CD4-positive, alpha-beta memory T cell (primary cell): ENCODE results near the gene BAHCC1. TPM values are rescaled to one million over a fixed set of nuclear protein-coding genes. Genes with fewer than 3 reads are reported as not detected.

ENCODE experiments used
- CTCF ChIA-PET: fragments of 350-600 bp; sonication (Branson Sonifier 250); formaldehyde crosslinking; loops from one replicate; lab custom pipeline; 2021; ENCODE audit warnings: inconsistent platforms; ENCODE audit not compliant: partially characterized antibody; lab: Charles Lee
- POLR2A ChIA-PET: fragments of 350-600 bp; sonication (Branson Sonifier 250); formaldehyde crosslinking; loops from one replicate; lab custom pipeline; 2021; ENCODE audit not compliant: partially characterized antibody; lab: Charles Lee
- DNase-seq, 5 donors: peaks; one replicate each; pipeline versions ENCODE4 v3.0.0 to v3.0.0-alpha.2; 2020 to 2022; ENCODE audit warnings: mixed read lengths in 1 of 5
- H3K27ac ChIP-seq: one replicate; pipeline ENCODE4 v1.7.0; 2013; ENCODE audit warnings: low read depth, low read length
- H3K27me3 ChIP-seq: 2 replicates; pipeline ENCODE4 v1.7.0; 2013; ENCODE audit warnings: mild to moderate bottlenecking, low read length, moderate library complexity; ENCODE audit not compliant: insufficient read depth
- H3K36me3 ChIP-seq: 2 replicates; pipeline ENCODE4 v1.7.0; 2013; ENCODE audit warnings: mild to moderate bottlenecking, low read length, moderate library complexity; ENCODE audit not compliant: insufficient read depth
- H3K4me1 ChIP-seq: 2 replicates; pipeline ENCODE4 v1.7.0; 2013; ENCODE audit warnings: mild to moderate bottlenecking, low read length, moderate library complexity; ENCODE audit not compliant: insufficient read depth
- H3K4me3 ChIP-seq, 2 donors: one replicate each; pipeline ENCODE4 v1.7.0; 2013; ENCODE audit warnings: low read length in 2 of 2, mild to moderate bottlenecking in 1 of 2
- H3K9me3 ChIP-seq, 2 donors: one replicate each; pipeline ENCODE4 v1.7.0; 2013; ENCODE audit warnings: low read length in 2 of 2, control low read depth in 1 of 2; ENCODE audit not compliant: control insufficient read depth in 1 of 2
- H3K27ac Mint-ChIP-seq, 7 donors: one replicate each; pipeline ENCODE4 v1.8.0; 2020 to 2021; ENCODE audit warnings: mixed read lengths in 7 of 7, mild to moderate bottlenecking in 6 of 7, inconsistent platforms in 3 of 7, moderate library complexity in 3 of 7
- H3K27me3 Mint-ChIP-seq, 2 donors: one replicate each; pipeline ENCODE4 v1.8.0; 2020 to 2021; ENCODE audit warnings: mixed read lengths in 2 of 2
- H3K36me3 Mint-ChIP-seq, 2 donors: one replicate each; pipeline ENCODE4 v1.8.0; 2020 to 2021; ENCODE audit warnings: mixed read lengths in 2 of 2, inconsistent platforms in 1 of 2, mild to moderate bottlenecking in 1 of 2
- H3K4me1 Mint-ChIP-seq, 4 donors: one replicate each; pipeline ENCODE4 v1.8.0; 2020 to 2021; ENCODE audit warnings: mixed read lengths in 4 of 4, mild to moderate bottlenecking in 1 of 4
- H3K4me3 Mint-ChIP-seq, 8 donors: one replicate each; pipeline ENCODE4 v1.8.0; 2020 to 2021; ENCODE audit warnings: mixed read lengths in 8 of 8, mild to moderate bottlenecking in 7 of 8, moderate library complexity in 6 of 8, inconsistent platforms in 3 of 8
- H3K9me3 Mint-ChIP-seq, 8 donors: one replicate each; pipeline ENCODE4 v1.8.0; 2020 to 2021; ENCODE audit warnings: mixed read lengths in 8 of 8, mild to moderate bottlenecking in 5 of 8, inconsistent platforms in 3 of 8, moderate library complexity in 1 of 8
- intact Hi-C: fragments of 100-400 bp; cut with micrococcal nuclease; formaldehyde crosslinking; loops from one replicate; pipeline ENCODE4 v1.15.1; 2023
- polyA plus RNA-seq, 2 donors: library from polyadenylated mRNA; unstranded; fragments of 300-500 nt; fragmentation: Illumina TruSeq; gene quantifications; one replicate each; pipeline ENCODE4 v1.2.3, GENCODE V29; 2021
- total RNA-seq, 2 experiments: library from RNA; stranded (reverse); gene quantifications; one replicate each; pipeline ENCODE4 v1.2.3, GENCODE V29; 2021

BAHCC1 gene
- not detected for total RNA-seq
- polyA plus RNA-seq, result not detected

DNA sequence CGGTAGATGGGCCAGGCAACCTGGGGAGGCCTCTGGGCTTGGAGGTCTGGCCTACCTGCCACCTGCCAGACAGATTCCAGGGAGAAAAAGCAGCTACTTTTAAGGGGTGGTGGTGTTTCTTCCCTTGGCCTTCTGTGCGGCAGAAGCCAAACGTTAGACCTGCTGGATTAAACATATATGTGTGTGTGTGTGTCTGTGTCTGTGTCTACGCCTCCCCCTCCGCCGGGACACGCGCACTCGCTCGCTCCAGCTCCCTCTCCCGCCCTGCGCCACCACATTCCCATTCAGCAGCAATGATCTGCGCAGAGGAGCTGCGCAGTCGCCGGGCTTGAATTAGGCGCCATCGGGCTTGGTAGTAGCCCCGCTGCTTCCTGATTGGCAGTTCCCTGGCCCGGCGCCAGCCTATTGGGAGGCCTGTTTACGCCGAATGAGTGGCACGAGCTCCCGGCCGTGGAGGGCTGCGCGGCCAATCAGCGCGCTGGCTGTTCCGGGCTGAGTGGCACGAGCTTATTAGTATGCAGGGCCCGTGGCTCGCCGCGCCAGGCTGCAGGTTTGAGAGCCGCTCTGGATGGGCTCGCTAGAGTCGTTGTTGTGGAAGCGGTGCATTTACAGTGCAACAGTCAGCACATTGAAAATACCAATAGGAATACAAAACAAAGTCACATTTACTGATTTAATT lies at the start of gene BAHCC1:
Gene BAHCC1 (plus strand): TSS at position 537 of the 679 bp plus-strand sequence. CDS start 4,283 bp downstream, outside the sequence.
- Histone ChIP-seq H3K27ac (no peak within 1 kb of the TSS), H3K4me1 (peaks cover 56% of the 10 kb centered on the region)
- intact Hi-C loops, result loop anchor here (2.0 to 10.0 kb wide), 2 partner anchors 90 to 116 kb away; no protein-coding TSS in a partner anchor

DNA sequence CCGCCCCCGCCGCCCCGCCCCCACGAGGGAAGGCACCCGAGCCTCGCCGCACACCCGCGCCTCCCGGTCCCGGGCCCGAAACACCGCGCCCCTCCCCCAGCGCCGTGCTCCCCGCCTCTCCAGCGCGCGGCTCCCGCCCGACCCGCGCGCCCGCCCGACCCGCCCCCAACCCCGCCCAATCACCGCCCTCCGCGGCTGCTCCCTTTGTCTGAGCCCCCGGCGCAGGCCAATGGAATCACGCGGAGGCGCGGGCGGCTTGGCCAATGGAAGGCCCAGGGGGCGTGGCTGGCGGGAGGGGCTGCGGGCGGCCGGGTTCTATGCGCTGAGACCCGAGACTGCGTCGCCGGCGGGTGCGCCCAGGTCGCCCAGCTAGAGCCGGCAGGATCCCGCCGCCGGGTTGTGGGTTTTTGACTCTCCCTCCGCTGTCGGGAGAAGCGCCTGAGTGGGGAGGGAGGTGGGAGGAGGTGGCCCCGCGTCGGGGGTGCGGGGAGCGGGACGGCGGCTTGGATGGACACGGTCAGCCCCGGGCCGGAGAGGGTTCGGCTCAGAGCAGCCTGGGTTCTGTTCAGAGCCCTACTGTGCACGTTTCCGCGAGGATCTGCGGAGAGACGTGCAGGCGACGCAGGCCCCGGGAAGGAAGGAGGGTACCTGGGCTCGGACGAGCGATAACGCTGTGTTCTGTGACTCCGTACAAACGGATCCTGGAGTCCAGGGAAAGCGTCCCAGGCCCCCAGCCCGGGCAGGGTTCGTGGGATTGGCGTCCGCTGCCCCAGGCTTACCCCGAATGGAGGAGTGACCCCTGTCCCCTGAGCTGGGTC lies 49.0 kb upstream of the BAHCC1 start:
- POLR2A ChIA-PET, result no interaction called here
- Histone ChIP-seq H3K36me3 (no peaks in the 10 kb centered on the region), H3K4me1 (peaks cover 26% of the 10 kb centered on the region), H3K27ac (no peak overlapping the region), H3K4me3 (peak overlapping the region in 1 of 2 donors; percentile 43), H3K27me3 (peaks cover 35% of the 10 kb centered on the region), H3K9me3 (no peaks in the 10 kb centered on the region)
- intact Hi-C loops, result no loop called here
- H3K4me3 Mint-ChIP-seq, result peak overlapping the region in 7 of 8 donors; percentile 25 to 70 (median 54)
- H3K36me3 Mint-ChIP-seq, result peaks cover 0 to 2% of the 10 kb centered on the region in 2 donors
- peak; percentile 88 to 91 (median 89) for DNase-seq
- H3K27ac Mint-ChIP-seq, result no peak overlapping the region
- CTCF ChIA-PET, result no interaction called here
- H3K27me3 Mint-ChIP-seq, result peaks cover 21 to 25% of the 10 kb centered on the region in 2 donors
- H3K4me1 Mint-ChIP-seq, result peaks cover 5 to 25% (median 16%) of the 10 kb centered on the region in 4 donors
- peaks cover 0 to 6% (median 0%) of the 10 kb centered on the region in 8 donors for H3K9me3 Mint-ChIP-seq

More for the DNA sequence above, at the start of gene BAHCC1:
- Mint-ChIP-seq H3K4me1 (peaks cover 10 to 39% (median 22%) of the 10 kb centered on the region in 4 donors), H3K27ac (peak within 1 kb of the TSS in 6 of 7 donors; percentile 37 to 90 (median 72)), H3K36me3 (peaks cover 0 to 3% of the 10 kb centered on the region in 2 donors), H3K27me3 (peaks cover 28 to 36% of the 10 kb centered on the region in 2 donors), H3K9me3 (peaks cover 0 to 22% (median 0%) of the 10 kb centered on the region in 8 donors), H3K4me3 (peak within 1 kb of the TSS; percentile 45 to 82 (median 70))
- CTCF ChIA-PET, result no interaction called here
- H3K4me3 ChIP-seq, result no peak within 1 kb of the TSS
- H3K9me3 ChIP-seq, result no peaks in the 10 kb centered on the region
- peak; percentile 60 to 76 (median 68) for DNase-seq
- no peaks in the 10 kb centered on the region for H3K36me3 ChIP-seq
- POLR2A ChIA-PET, result interaction anchor here (0.6 to 1.6 kb wide), 5 partner anchors 18 to 220 kb away, joined by 3 to 6 read pairs (median 3); no protein-coding TSS in a partner anchor
- H3K27me3 ChIP-seq, result peaks cover 67% of the 10 kb centered on the region

DNA sequence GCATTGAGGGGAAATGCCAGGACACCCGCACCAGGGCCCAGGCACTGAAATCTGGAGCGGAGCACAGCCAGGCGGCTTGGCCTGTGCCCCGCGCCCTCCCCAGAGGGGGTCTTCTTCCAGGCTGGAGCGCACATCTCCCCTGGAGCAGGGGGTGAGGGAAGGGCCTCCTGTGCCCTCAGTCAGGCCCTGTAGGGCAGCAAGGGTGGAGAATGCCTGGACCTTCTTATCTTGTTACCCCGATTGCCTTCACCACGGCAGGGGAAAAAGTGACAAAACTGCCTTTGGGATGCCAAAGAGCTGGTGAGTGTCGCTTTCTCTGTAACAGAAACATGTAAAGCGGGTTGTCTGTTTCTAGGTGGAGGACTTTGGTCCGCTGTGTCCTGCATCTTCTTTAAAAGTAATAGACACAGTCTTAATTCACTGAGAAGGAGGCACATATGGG lies 48.3 kb upstream of the BAHCC1 start:
- H3K27me3 ChIP-seq, result peaks cover 32% of the 10 kb centered on the region
- H3K4me1 ChIP-seq, result peaks cover 26% of the 10 kb centered on the region
- H3K27ac Mint-ChIP-seq, result peak overlapping the region in 1 of 7 donors; percentile 46
- no peak for DNase-seq
- no peak overlapping the region for H3K4me3 ChIP-seq
- H3K4me1 Mint-ChIP-seq, result peaks cover 5 to 25% (median 16%) of the 10 kb centered on the region in 4 donors
- H3K4me3 Mint-ChIP-seq, result peak overlapping the region in 4 of 8 donors; percentile 15 to 51 (median 21)
- no peaks in the 10 kb centered on the region for H3K9me3 ChIP-seq
- peaks cover 0 to 6% (median 0%) of the 10 kb centered on the region in 8 donors for H3K9me3 Mint-ChIP-seq
- peaks cover 0 to 2% of the 10 kb centered on the region in 2 donors for H3K36me3 Mint-ChIP-seq
- H3K27ac ChIP-seq, result no peak overlapping the region
- no peaks in the 10 kb centered on the region for H3K36me3 ChIP-seq
- H3K27me3 Mint-ChIP-seq, result peaks cover 21 to 27% of the 10 kb centered on the region in 2 donors
- ChIA-PET POLR2A (no interaction called here), CTCF (no interaction called here)
- intact Hi-C loops, result no loop called here

DNA sequence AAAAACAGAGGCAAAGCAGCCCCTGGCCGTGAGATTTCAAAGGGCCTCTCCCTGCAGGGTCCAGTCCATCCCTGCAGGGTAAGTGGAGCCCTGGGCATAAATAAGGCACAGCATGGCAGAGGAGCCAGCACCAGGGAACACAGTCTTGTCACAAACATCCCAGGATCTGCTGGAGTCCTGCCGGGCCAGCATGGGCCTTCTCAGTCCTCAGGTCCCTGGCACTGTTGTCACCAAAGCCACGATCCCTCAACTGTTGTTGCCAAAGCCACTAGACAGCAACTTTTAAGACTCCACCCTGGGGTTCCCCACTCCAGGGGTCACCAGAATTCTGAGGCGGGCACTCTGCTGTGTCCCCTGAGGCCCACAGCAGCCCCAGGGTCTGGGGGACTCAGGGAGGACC lies 47.8 kb upstream of the BAHCC1 start:
- Histone ChIP-seq H3K4me1 (peaks cover 26% of the 10 kb centered on the region), H3K9me3 (no peaks in the 10 kb centered on the region), H3K36me3 (no peaks in the 10 kb centered on the region), H3K27me3 (peaks cover 27% of the 10 kb centered on the region), H3K27ac (no peak overlapping the region), H3K4me3 (no peak overlapping the region)
- ChIA-PET CTCF (no interaction called here), POLR2A (no interaction called here)
- Mint-ChIP-seq H3K36me3 (peaks cover 0 to 2% of the 10 kb centered on the region in 2 donors), H3K4me3 (peak overlapping the region in 1 of 8 donors; percentile 10), H3K27ac (peak overlapping the region in 1 of 7 donors; percentile 46), H3K9me3 (peaks cover 0 to 5% (median 0%) of the 10 kb centered on the region in 8 donors), H3K4me1 (peaks cover 5 to 23% (median 15%) of the 10 kb centered on the region in 4 donors), H3K27me3 (peaks cover 18 to 23% of the 10 kb centered on the region in 2 donors)
- DNase-seq, result no peak
- intact Hi-C loops, result no loop called here

DNA sequence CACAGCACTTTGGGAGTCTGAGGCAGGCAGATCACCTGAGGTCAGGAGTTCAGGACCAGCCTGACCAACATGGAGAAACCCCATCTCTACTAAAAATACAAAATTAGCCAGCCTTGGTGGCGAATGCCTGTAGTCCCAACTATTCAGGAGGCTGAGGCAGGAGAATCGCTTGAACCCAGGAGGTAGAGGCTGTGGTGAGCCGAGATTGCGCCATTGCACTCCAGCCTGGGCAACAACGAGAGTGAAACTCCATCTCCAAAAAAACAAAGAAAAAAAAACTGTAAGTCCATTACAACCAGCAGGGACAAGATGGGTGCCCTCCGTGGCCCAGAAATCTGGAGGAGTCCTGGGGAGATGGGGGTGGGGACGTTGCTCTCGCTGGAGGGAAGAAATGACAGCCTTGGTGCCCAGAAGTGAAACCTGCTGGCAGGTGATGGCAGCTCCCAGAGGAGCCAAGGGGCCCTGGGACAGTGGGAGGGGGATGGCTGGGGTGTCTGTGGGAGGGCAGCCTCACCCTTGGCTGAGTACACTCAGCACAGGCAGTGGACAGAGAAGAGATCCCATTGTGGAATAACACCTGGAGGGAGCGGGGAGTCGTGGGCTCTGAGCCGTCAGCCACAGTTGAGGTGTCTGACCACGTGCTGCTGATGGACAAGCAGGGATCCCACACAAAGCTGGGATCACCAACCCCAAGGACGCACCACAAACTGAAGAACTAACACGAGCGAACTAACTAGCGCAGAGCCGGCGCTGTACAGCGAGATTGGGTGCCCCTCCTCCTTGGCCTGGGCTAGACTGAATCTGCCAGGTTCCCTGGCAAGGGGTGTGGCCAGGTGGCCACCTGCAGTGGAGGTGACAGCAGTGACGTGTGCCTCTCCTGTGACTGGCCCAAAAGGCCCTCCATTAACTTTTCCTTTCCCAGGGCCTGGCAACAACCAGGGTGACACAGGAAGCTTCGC lies 46.9 kb upstream of the BAHCC1 start:
- Mint-ChIP-seq H3K4me1 (peaks cover 5 to 20% (median 14%) of the 10 kb centered on the region in 4 donors), H3K9me3 (peaks cover 0 to 2% (median 0%) of the 10 kb centered on the region in 8 donors), H3K36me3 (peaks cover 0 to 2% of the 10 kb centered on the region in 2 donors), H3K4me3 (peak overlapping the region in 1 of 8 donors; percentile 25), H3K27ac (no peak overlapping the region), H3K27me3 (peaks cover 13 to 17% of the 10 kb centered on the region in 2 donors)
- H3K27me3 ChIP-seq, result peaks cover 18% of the 10 kb centered on the region
- H3K4me1 ChIP-seq, result peaks cover 21% of the 10 kb centered on the region
- ChIA-PET CTCF (no interaction called here), POLR2A (no interaction called here)
- no peak overlapping the region for H3K4me3 ChIP-seq
- DNase-seq, result no peak
- H3K9me3 ChIP-seq, result no peaks in the 10 kb centered on the region
- no peaks in the 10 kb centered on the region for H3K36me3 ChIP-seq
- intact Hi-C loops, result no loop called here
- H3K27ac ChIP-seq, result no peak overlapping the region

DNA sequence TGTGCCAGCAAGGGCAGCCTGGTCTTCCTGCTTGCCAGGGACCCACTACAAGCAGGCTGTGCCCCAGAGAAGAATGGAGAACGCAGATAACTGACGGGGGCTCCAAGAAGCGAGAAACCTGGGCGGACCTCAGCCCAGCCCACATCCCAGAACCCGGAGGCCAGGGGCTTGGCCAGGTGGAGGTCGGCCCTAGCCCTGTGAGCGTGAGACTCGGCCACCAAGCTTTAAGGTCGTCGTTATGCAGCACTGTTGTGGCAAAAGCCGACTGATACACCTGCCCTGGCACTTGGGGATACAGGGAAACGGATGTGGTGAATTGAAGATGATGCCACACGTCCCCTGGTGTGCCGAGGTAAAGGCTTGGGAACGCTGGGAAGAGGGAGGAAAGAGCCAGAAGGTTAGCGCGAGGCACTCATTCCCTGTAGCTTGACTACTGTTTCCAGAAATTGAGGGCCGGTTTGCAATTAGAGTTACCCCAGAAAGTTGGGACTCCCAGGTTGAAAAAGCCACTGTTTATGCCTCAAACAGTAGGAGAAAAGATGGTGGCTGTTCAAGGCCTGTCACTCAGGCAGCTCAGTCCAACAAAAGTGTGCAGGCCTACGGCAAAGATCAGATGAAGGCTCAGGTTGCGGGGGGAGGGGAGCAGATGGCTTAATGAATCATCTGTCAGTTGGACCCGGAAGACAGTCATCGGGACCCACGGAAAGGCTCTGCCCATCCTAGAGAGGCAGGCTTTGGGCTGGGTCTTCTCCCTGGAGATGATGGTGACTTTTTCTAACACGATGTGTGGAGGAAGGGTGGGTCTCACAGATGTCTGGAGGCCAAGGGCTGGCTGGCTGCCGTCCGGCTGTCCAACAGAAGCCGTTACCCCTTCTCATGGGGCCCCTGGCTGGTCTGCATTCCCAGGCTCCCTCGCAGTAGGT lies 45.6 kb upstream of the BAHCC1 start:
- ChIA-PET CTCF (no interaction called here), POLR2A (no interaction called here)
- no peaks in the 10 kb centered on the region for H3K9me3 Mint-ChIP-seq
- H3K4me3 Mint-ChIP-seq, result no peak overlapping the region
- no peak for DNase-seq
- H3K9me3 ChIP-seq, result no peaks in the 10 kb centered on the region
- peaks cover under 1 to 7% (median 3%) of the 10 kb centered on the region in 4 donors for H3K4me1 Mint-ChIP-seq
- no peak overlapping the region for H3K4me3 ChIP-seq
- no peaks in the 10 kb centered on the region for H3K36me3 Mint-ChIP-seq
- intact Hi-C loops, result no loop called here
- H3K27me3 ChIP-seq, result peaks cover 5% of the 10 kb centered on the region
- H3K36me3 ChIP-seq, result no peaks in the 10 kb centered on the region
- no peak overlapping the region for H3K27ac ChIP-seq
- H3K27me3 Mint-ChIP-seq, result peaks cover 3 to 8% of the 10 kb centered on the region in 2 donors
- no peak overlapping the region for H3K27ac Mint-ChIP-seq
- peaks cover 8% of the 10 kb centered on the region for H3K4me1 ChIP-seq
